Measurements from ENCODE around the gene CAB39. TPM values are rescaled to one million over a fixed set of nuclear protein-coding genes. Genes with fewer than 3 reads are reported as not detected.
A peak's percentile ranks its signal among the peaks of the same experiment; 100 is the strongest.

Gene CAB39
- total and polyA plus RNA-seq, 11 donors, result 28.6 to 99.2 (median 84.2) TPM

GRCh38 chr2:230716588-230716987, 3.9 kb downstream of the CAB39 start:
- intact Hi-C loops (cut with DNase I), result loop anchor here in 3 of 10 donors (5.0 kb wide), 2 partner anchors 66 to 81 kb away; no protein-coding TSS in a partner anchor
- H3K4me1 ChIP-seq, result peaks cover 0 to 84% (median 54%) of the 10 kb centered on the region in 12 donors
- no peak overlapping the region for H3K27ac ChIP-seq
- no peak for TF ChIP-seq POLR2A (IDR thresholded peaks at IDR 0.05)
- DNase-seq (no peak), ATAC-seq (no peak)
- H3K27me3 ChIP-seq, result no peaks in the 10 kb centered on the region
- no peaks in the 10 kb centered on the region for H3K9me3 ChIP-seq
- peaks cover 0 to 16% (median 6%) of the 10 kb centered on the region in 9 donors for H3K36me3 ChIP-seq
- 94 to 98% (median 96%) methylated on average over 4 of the region's 4 CpGs for WGBS, 4 donors
- H3K4me3 ChIP-seq, result no peak overlapping the region

- WGBS, 4 donors, result 49 to 60% (median 53%) methylated on average over 3 of the region's 3 CpGs
- ATAC-seq (no peak), DNase-seq (no peak)
- peaks cover 0 to 19% (median 12%) of the 10 kb centered on the region in 9 donors for H3K36me3 ChIP-seq
- no peak overlapping the region for H3K27ac ChIP-seq
- H3K4me1 ChIP-seq, result peaks cover 0 to 86% (median 64%) of the 10 kb centered on the region in 12 donors
- intact Hi-C loops (cut with DNase I), result loop anchor here in 3 of 10 donors (5.0 kb wide), 2 partner anchors 65 to 80 kb away; no protein-coding TSS in a partner anchor
- no peak for TF ChIP-seq POLR2A (IDR thresholded peaks at IDR 0.05)
- no peak overlapping the region for H3K4me3 ChIP-seq
- no peaks in the 10 kb centered on the region for H3K27me3 ChIP-seq
- H3K9me3 ChIP-seq, result no peaks in the 10 kb centered on the region
These were observed 5.0 kb downstream of the CAB39 start for GRCh38 chr2:230717600-230717999.

- intact Hi-C loops (cut with DNase I), result loop anchor here in 3 of 10 donors (5.0 kb wide), 2 partner anchors 63 to 78 kb away; no protein-coding TSS in a partner anchor
- Histone ChIP-seq H3K27me3 (no peaks in the 10 kb centered on the region), H3K36me3 (peaks cover 0 to 24% (median 12%) of the 10 kb centered on the region in 9 donors), H3K4me1 (peaks cover 0 to 100% (median 68%) of the 10 kb centered on the region in 12 donors), H3K4me3 (no peak overlapping the region), H3K27ac (no peak overlapping the region), H3K9me3 (no peaks in the 10 kb centered on the region)
- TF ChIP-seq CTCF (IDR thresholded peaks at IDR 0.05) (no peak), POLR2A (IDR thresholded peaks at IDR 0.05) (no peak)
- no peak for DNase-seq
- 85 to 88% (median 85%) methylated on average over 3 of the region's 3 CpGs for WGBS, 4 donors
- ATAC-seq, result no peak
These were observed 6.7 kb downstream of the CAB39 start for GRCh38 chr2:230719340-230719739.

- no peak for ATAC-seq
- WGBS, 4 donors, result 71 to 78% (median 75%) methylated on average over 1 of the region's 1 CpG
- H3K27ac ChIP-seq, result peak overlapping the region in 1 of 12 donors; percentile 39
- H3K9me3 ChIP-seq, result no peaks in the 10 kb centered on the region
- no peak overlapping the region for H3K4me3 ChIP-seq
- H3K36me3 ChIP-seq, result peaks cover 0 to 24% (median 12%) of the 10 kb centered on the region in 9 donors
- no peak for TF ChIP-seq CTCF (IDR thresholded peaks at IDR 0.05)
- TF ChIP-seq POLR2A (IDR thresholded peaks at IDR 0.05), result no peak
- H3K27me3 ChIP-seq, result no peaks in the 10 kb centered on the region
- no peak for DNase-seq
- intact Hi-C loops (cut with DNase I), result no loop called here
- H3K4me1 ChIP-seq, result peaks cover 0 to 84% (median 51%) of the 10 kb centered on the region in 12 donors
These were observed 9.1 kb downstream of the CAB39 start for GRCh38 chr2:230721712-230722111.

- Histone ChIP-seq H3K27me3 (no peaks in the 10 kb centered on the region), H3K36me3 (peaks cover 0 to 24% (median 12%) of the 10 kb centered on the region in 9 donors), H3K4me3 (no peak overlapping the region), H3K9me3 (no peaks in the 10 kb centered on the region), H3K4me1 (peaks cover 0 to 80% (median 47%) of the 10 kb centered on the region in 12 donors), H3K27ac (peak overlapping the region in 1 of 12 donors; percentile 52)
- TF ChIP-seq POLR2A (IDR thresholded peaks at IDR 0.05) (no peak), CTCF (IDR thresholded peaks at IDR 0.05) (no peak)
- DNase-seq (no peak), ATAC-seq (no peak)
- intact Hi-C loops (cut with DNase I), result no loop called here
- WGBS, 4 donors, result 72 to 81% (median 79%) methylated on average over 4 of the region's 4 CpGs
These were observed 9.7 kb downstream of the CAB39 start for GRCh38 chr2:230722207-230722885.
